HG02798 (cell line): Measurements from ENCODE around the gene MGLL.
A peak's percentile ranks its signal among the peaks of the same experiment; 100 is the strongest.

Experiments used
- ATAC-seq: cut with Tn5 transposase; IDR thresholded peaks from one replicate; pipeline ENCODE4 v1.9.1; 2021; ENCODE audit warnings: mild to moderate bottlenecking; ENCODE audit not compliant: unreplicated experiment, poor library complexity

The MGLL gene

GRCh38 chr3:127822041-127822681 is at the start of gene MGLL:
TSS of gene MGLL (minus strand) at chr3:127822515. CDS start at chr3:127822318, 197 bp downstream.
- ATAC-seq, result peak; percentile 2

DNA sequence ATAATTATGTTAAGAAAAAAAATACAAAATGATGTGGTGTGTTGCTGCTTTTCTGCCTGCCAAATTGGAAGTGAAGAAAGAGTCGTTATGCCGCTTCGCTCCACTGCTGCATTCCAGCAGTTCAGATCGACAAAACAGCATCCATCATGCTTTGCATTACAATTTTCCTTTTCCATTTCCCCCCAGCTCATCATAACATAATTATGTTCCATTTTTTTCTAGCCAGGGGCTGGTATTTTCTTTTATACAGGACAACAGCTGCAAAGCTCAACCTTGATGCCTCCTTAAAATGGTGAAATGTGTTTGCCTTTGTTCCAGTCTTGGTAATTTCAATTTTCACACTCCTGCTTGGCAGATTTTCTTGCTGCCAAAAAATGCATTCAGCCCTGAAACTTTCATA is 47.8 kb upstream of the MGLL start:
- no peak for ATAC-seq

DNA sequence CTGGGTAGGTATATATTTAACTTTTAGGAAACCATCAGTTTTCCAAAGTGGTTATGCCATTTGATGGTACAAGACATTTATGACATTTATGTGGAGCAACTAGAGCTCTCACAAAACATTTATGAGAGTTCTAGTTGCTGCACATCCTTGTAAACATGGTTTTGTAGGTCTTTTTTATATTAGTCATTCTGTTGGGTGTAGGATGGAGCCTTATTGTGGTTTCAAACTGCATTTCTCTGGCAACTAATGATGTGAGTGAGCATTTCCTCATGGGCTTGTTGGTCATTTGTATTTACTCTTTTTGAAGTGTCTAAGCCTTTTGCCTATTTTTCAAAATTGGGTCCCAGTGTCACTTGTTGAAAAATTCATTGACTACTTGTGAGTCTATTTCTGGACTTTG is 45.7 kb upstream of the MGLL start:
- no peak for ATAC-seq

DNA sequence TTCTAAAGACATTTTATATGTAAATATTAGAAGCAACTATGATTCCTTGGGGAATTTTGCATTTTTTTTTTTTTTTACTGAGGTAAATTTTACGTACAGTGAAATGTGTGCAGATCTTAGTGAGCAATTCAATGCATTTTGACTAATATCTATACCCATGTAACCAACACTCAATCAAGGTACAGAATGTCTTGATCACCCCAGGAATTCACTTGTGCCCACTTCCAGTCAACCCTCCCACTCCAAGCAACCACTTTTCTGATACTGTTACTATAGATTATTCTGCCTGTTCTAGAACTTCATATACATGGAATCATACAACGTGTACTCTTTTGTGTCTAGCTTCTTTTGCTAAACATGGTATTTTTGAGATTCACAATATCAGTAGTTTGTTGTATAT is 45.1 kb upstream of the MGLL start:
- no peak for ATAC-seq

DNA sequence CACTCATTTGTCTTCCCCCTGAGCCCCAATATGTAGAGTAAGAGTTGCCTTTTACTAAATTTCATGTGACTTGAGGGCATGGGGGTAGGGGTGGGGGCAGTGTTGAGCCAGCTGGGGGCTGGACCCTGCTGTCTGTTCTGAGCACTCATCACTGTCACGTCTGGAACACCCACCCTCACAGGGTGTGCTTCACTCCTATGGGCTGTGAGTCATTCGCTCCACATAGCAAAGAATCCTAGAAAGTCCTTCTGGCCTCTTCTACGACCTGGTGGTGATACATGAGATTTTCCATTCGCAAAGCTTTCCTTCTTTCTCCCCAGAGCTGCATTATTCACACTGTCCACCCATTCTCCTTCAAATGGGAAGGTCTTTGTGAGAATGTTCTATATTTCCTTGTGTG is 43.6 kb upstream of the MGLL start:
- no peak for ATAC-seq

GRCh38 chr3:127860211-127860696 is 37.9 kb upstream of the MGLL start:
- ATAC-seq, result no peak

DNA sequence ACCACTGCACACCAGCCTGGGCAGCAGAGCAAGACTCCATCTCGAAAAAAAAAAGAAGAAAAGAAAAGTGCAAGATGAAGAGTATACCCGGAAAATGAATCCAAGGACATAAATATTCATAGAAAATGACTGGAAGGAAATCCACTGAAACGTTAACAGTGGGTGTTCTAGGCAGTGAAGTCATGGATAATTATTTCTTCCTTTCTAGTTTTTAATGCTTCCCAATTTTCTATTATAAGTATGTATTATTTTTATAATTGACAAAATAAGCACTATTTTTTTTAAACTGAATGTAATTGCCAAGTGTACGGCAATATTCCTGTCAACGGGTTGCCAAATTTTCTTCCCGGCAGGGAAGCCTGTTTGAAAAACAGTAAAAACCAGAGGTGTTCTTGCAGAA is 37.4 kb upstream of the MGLL start:
- ATAC-seq, result no peak

- no peak for ATAC-seq
These were observed 36.6 kb upstream of the MGLL start for GRCh38 chr3:127858937-127859336.

- no peak for ATAC-seq
These were observed 36.2 kb upstream of the MGLL start for GRCh38 chr3:127858521-127858920.

GRCh38 chr3:127857333-127857732 is 35.0 kb upstream of the MGLL start:
- ATAC-seq, result no peak

DNA sequence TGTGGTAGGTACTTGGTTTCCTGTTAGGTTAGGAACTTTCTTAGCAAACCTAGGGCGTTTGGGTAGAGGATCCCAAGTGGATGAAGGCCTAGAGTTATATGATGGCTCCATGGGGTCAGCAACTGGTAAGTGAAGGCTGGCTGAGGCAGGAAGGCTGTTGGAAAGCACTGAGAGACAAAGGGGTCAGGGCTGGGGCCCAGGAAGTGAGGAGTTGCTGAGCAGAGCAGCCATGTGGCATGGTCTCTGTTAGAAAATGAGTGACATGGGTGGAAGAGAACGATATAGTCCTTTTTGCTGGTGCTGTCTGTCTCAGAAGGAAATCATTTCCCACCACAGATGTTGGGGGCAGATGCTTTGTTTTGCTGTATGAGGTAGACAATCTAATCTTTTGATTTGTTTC is 34.5 kb upstream of the MGLL start:
- no peak for ATAC-seq

DNA sequence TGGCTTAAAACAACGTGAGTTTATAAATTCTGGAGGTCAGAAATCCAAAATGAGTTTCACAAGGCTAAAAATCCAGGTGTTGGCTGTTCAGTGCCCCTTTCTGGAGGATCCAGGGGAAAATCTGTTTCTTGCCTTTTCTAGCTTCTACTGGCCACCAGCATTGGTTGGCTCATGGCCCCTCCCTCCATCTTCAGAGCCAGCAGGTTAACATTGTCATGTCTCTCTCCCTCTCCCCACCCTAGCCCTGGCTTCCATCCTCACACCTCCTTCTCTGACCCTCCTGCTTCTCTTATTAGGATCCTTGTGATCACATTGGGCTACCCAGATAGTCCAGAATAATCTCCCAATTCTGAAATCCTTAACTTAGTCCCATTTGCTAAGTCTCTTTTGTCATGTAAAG is 32.9 kb upstream of the MGLL start:
- ATAC-seq, result no peak

DNA sequence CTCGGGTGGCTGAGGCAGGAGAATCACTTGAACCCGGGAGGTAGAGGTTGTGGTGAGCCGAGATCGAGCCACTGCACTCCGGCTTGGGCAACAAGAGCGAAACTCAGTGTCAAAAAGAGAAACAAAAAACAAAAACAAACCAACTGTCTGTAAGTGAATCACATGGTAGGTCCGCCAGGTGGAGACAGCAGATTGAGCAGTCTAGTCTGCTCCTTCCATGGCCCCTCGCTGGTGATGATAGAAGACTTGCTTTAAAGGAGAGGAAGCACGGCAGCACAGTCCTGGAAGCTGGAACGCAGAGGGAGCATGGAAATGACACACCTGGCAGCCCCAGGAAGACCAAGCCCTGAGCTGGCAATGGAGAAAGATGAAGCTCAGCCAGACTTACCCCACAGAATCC is 31.4 kb upstream of the MGLL start:
- no peak for ATAC-seq

DNA sequence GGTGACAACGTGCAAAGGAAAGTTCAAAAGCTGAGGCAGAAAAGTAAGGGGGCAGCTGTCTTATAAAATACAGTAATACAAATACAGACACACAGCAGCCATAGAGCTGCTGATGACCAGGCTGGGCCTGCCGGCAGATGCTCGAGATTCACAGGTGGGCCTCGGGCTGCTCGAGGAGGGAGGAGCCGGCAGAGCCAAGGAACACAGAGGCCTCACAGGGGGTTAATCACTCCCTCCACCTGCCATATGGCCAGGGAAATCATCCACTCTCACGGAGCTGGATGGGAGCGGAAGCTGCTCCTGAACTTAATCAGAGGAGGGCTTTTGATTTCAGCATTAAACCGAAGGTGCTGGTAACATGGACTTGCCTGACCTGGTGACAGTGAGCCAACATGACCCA is 29.6 kb upstream of the MGLL start:
- ATAC-seq, result no peak

GRCh38 chr3:127849368-127849767 is 27.1 kb upstream of the MGLL start:
- no peak for ATAC-seq

GRCh38 chr3:127848131-127849129 is 26.1 kb upstream of the MGLL start:
- ATAC-seq, result no peak

GRCh38 chr3:127847236-127847720 is 25.0 kb upstream of the MGLL start:
- no peak for ATAC-seq

GRCh38 chr3:127846576-127846975 is 24.3 kb upstream of the MGLL start:
- ATAC-seq, result no peak

GRCh38 chr3:127844326-127844942 is 22.1 kb upstream of the MGLL start:
- ATAC-seq, result peak; percentile 36

- ATAC-seq, result no peak
These were observed 18.4 kb upstream of the MGLL start for GRCh38 chr3:127840671-127841070.

DNA sequence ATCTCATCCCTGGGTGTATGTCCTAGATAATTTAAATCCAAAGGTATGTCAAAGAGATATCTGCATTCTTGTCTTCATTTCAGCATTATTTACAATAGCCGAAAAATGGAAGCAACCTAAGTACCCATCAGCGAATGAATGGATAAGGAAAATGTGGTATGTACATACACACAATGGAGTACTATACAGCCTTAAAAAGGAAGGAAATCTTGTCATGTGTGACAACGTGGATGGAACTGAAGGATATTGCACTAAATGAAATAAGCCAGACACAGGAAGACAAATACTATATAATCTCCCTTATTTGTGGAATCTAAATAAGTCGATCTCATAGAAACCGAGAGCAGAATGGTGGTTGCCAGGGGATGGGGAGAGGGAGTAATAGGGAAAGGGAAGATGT is 16.8 kb upstream of the MGLL start:
- ATAC-seq, result no peak
